Activated gamma-delta T cell treated with anti-CD3 and anti-CD28 coated beads, Interleukin-2, amount 50 U/mL, for 16 hours (primary cell): ENCODE data around the gene MYADM.
A peak's percentile ranks its signal among the peaks of the same experiment; 100 is the strongest.
"Not testable (repeated sequence)": the region's sequence is repeated elsewhere in the genome, so short reads cannot be mapped to it uniquely, and the experiment has no call there.

Experiments
- DNase-seq: peaks from one replicate; pipeline ENCODE4 v3.0.0-alpha.2; 2020; ENCODE audit warnings: low read depth

The MYADM gene

DNA sequence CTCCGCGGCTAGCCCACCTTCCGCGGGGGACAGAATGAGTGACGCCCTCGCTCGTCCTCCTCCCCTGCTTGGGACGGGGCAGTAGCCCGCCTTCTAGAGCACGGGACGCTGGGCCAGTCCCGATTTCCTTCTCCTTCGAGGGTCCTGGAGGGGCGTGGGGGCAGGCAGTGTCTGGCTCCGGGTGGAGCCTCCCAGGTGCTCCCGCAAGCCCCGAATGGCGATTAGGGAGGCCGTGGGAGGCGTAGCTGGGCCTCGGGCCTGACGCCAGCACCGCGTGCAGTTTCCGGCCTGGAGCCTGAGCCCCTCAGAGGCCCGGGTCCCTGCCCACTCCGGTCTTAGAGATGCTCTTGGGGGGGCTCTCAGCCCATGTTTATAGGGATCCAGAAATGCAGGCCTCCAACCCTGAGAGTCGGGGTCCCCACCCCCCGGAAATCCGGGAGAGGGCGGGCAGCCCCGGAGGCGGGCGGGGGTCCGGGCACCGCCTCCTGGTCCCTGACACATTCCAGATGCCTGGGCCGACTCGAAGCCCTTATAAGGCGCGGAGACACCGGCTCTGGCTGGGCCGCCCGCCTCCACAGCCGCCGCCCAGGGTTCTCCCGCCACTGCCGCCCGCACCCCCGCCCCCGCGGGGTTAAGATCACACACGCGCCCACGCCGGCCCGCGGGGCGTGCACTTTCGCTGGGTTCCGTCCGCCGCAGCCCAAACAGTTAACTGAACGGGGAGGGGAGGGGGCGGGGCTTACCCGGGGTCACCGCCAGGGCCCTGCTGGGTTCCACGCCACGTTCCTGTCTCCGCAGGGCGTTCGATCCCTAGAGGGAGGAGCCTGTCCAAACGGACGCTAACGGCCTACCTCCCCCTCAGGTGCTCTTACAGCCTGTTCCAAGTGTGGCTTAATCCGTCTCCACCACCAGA lies 1.5 kb downstream of the MYADM start:
- DNase-seq = peak; percentile 81

DNA sequence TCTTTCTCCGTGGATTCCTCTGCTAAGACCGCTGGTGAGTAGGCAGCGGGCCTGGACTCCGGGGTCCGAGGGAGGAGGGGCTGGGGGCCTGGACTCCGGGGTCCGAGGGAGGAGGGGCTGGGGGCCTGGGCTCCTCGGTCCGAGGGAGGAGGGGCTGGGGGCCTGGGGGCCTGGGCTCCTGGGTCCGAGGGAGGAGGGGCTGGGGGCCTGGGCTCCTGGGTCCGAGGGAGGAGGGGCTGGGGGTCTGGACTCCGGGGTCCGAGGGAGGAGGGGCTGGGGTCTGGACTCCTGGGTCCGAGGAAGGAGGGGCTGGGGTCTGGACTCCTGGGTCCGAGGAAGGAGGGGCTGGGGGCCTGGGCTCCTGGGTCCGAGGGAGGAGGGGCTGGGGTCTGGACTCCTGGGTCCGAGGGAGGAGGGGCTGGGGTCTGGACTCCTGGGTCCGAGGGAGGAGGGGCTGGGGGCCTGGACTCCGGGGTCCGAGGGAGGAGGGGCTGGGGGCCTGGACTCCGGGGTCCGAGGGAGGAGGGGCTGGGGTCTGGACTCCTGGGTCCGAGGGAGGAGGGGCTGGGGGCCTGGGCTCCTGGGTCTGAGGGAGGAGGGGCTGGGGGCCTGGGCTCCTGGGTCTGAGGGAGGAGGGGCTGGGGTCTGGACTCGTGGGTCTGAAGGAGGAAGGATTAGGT lies 2.3 kb downstream of the MYADM start:
- not testable (repeated sequence) for DNase-seq

DNA sequence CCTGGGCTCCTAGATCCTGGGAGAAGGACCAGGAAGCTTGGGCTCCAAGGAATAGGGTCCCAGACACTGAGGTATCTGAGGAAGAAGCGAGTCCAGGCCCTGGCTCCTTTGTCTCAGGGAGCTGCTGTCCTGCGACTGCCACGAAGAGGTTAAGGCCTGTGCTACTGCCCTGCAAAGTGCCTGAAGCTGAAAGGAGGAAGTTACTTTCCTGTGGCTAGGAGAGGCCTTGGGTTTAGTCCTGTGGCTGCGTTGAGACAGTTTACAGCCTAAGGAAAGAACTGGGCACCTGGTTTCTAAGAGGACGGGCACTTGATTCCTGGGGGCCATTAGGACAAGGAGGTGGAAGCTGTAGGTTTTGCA lies 2.8 kb downstream of the MYADM start:
- DNase-seq = no peak

DNA sequence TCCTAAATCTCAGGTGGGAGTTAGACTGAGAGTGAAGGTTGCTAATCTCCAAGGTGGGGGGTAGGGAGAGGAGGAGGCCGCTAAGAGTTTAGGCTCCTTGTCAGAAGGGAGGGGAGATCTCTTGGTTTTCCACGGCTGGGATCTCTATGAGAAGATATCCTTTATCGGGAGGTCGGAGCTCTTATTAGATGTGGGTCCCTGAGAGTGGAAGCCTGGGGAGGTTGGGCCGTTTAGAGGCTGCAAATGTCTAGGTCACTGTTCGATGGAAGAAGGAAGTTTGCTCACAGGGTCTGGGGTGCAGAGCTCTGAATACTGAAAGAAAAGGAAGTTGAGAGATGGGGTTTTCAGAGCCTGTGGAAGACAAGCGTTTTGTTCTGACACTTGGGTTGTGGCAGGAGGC lies 3.8 kb downstream of the MYADM start:
- no peak for DNase-seq

DNA sequence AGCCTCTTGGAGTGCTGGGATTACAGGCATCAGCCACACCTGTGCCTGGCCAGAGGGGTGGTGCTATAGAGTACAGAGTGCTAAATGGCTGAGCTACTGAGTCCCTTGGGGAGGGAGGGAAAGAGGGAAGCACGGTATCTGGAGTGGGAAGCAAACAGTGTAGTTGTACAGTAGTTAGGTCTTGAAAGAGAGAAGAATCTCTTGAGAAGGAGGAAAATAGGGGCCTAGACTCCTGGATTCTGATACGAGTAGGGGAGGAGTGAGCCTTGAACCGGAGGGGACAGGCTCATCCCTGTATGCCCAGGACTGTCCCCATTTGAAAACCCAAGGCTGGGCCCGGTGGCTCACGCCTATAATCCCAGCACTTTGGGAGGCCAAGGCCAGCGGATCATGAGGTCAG lies 5.1 kb downstream of the MYADM start:
- no peak for DNase-seq

DNA sequence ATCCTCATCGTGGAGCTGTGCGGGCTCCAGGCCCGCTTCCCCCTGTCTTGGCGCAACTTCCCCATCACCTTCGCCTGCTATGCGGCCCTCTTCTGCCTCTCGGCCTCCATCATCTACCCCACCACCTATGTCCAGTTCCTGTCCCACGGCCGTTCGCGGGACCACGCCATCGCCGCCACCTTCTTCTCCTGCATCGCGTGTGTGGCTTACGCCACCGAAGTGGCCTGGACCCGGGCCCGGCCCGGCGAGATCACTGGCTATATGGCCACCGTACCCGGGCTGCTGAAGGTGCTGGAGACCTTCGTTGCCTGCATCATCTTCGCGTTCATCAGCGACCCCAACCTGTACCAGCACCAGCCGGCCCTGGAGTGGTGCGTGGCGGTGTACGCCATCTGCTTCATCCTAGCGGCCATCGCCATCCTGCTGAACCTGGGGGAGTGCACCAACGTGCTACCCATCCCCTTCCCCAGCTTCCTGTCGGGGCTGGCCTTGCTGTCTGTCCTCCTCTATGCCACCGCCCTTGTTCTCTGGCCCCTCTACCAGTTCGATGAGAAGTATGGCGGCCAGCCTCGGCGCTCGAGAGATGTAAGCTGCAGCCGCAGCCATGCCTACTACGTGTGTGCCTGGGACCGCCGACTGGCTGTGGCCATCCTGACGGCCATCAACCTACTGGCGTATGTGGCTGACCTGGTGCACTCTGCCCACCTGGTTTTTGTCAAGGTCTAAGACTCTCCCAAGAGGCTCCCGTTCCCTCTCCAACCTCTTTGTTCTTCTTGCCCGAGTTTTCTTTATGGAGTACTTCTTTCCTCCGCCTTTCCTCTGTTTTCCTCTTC lies 6.3 kb downstream of the MYADM start:
- no peak for DNase-seq

DNA sequence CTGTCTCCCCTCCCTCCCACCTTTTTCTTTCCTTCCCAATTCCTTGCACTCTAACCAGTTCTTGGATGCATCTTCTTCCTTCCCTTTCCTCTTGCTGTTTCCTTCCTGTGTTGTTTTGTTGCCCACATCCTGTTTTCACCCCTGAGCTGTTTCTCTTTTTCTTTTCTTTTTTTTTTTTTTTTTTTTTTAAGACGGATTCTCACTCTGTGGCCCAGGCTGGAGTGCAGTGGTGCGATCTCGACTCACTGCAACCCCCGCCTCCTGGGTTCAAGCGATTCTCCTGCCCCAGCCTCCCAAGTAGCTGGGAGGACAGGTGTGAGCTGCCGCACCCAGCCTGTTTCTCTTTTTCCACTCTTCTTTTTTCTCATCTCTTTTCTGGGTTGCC lies 6.9 kb downstream of the MYADM start:
- no peak for DNase-seq

DNA sequence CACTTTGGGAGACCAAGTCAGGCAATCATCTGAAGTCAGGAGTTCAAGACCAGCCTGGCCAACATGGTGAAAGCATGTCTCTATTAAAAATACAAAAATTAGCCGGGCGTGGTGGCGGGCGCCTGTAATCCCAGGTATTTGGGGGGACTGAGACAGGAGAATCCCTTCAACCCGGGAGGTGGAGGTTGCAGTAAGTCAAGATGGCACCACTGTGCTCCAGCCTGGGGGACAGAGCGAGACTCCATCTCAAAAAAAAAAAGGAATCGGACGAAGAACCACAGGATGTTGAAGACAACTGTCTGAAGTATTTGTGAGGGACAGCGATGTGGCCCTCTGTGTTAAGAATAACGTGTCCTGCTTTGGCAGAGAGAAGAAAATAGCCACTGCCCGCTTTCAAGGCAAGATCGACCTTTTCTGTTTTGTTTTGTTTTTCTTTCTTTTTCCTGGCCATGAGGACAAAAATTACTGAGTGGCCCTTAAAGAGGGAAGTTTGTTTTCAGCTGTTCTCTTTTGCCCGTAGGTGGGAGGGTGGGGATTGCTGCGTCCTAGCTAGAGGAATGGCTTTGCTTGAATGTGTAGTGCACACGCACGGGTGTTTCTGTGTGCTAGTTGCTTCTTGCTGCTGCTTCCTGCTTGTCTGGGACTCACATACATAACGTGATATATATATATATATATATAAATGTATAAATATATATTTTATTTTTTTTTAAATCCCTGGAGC lies 8.1 kb downstream of the MYADM start:
- DNase-seq = no peak

DNA sequence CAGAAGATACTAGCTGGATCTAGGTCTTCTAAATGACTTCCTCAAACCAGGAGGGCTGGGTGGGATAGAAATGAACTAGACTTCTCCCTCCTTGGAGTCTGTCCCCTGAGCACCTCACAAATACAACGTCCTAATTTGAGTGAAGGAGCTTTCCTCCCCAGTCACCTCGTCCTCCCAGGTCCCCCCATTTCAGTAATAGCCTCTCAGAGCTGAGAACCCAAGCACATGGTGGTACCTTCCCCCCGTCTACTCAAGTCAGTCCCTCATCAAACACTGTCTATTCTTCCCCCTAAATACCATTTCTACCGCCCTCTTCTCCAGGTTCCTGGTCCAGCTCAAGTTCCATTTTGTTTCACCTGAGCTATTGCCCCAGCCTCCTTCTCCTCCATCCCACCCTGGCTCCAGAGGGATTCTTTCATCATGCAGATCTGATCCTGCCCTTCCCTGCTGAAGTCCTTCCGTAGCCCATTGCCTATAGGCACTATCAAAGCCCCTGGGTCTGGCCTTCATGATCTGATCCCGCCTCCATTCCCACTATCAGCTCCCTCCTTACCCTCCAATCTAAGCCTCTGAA lies 9.1 kb downstream of the MYADM start:
- no peak for DNase-seq

DNA sequence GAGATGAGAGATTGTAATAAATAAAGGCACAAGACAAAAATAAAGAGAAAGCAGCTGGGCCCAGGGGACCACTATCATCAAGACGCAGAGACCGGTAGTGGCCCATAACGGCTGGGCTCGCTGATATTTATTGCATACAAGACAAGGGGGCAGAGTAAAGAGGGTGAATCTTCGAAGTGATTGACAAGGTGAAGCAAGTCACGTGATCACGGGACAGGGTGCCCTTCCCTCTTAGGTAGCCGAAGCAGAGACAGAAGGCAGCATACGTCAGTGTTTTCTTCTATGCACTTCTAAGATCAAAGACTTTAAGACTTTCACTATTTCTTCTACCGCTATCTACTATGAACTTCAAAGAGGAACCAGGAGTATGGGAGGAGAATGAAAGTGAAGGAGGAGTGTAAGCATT lies 9.7 kb downstream of the MYADM start:
- DNase-seq = no peak

DNA sequence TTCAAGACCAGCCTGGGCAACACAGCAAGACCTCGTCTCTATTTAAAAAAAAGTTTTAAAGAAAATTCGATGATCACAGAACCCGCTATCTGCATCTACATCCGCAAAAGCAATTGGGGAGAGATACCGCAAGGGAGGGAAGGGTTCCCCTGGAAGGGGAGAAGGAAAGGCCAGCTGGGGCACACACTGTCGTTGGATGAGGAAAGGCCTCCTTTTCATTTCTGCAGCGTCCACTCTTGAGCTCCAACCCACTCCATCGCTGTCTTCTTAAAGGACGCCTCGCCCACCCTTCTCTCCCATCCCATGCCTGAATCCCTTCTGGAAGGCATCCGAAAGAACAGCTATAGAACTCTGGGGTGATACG lies 11.1 kb downstream of the MYADM start:
- DNase-seq = no peak

DNA sequence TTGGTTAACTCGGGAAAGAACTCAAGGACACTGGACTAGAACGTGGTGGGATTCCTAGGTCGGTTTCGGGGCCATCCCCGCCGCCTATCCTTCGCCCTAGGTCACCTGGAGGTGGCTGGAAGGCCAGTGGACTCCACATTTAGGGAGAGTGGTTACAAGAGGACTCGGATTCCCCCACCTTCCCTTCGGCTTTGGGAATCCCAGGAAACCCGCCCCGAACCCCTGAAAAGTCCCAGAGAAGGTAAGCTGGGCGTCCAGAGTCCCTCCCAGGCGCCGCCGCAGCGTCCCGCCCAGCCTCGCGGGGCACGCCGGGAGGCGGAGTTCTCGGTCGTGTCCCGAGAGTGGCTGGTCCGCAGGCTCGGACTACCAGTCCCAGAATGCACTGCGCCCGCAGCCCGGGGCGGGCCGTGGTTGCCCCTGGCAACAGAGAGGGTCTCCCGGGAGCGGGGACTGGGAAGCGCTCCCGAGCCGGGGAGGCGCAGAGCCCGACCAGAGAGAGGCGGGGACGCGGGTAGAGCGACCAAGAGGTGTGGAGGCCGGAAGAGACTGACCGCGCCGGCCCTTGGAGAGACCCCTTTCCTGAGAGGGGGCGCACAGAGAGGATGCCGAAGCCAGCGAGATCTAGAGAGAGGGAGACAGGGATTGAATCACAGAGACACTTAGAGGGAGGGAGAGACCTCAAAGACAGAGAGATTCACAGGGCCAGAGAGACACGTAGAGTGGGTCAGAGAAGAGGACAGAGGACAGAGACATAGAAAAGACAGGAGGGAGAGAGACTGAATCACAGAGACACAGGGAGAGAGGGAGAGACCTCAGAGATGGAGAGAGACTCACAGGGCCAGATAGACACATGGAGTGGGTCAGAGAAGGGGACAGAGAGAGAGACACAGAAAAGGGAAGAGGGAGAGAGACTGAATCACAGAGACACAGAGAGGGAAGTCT lies 11.7 kb downstream of the MYADM start:
- DNase-seq = peak; percentile 77

DNA sequence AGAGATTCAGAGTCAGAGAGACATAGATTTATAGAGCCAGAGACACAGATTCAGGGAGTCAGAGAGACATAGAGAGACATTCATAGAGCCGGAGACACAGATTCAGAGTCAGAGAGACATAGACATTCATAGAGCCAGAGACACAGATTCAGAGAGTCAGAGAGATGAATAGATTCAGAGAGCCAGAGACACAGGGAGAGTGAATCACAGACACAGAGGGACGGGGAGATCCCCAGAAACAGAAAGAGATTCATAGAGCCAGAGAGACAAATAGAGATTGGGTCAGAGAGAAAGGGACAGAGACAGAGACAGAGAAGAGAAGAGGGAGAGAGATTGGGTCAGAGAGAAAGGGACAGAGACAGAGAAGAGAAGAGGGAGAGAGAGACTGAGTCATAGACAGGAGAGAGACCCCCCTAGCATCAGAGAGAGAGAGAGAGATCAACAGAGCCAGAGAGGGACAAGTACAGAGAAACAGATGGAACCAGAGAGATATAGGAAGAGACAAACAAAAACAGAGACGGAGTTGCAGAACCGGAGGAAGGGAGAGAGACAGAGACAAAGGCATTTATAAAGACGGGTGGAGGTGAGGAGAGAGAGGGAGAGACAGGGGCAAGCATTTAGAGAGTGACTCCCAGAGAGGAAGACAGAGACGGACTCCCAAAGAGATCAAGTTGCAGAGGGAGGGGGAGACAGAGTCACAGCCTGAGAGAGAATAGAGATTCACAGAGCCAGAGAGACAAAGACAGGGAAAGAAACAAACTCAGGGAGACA lies 13.2 kb downstream of the MYADM start:
- DNase-seq = no peak

DNA sequence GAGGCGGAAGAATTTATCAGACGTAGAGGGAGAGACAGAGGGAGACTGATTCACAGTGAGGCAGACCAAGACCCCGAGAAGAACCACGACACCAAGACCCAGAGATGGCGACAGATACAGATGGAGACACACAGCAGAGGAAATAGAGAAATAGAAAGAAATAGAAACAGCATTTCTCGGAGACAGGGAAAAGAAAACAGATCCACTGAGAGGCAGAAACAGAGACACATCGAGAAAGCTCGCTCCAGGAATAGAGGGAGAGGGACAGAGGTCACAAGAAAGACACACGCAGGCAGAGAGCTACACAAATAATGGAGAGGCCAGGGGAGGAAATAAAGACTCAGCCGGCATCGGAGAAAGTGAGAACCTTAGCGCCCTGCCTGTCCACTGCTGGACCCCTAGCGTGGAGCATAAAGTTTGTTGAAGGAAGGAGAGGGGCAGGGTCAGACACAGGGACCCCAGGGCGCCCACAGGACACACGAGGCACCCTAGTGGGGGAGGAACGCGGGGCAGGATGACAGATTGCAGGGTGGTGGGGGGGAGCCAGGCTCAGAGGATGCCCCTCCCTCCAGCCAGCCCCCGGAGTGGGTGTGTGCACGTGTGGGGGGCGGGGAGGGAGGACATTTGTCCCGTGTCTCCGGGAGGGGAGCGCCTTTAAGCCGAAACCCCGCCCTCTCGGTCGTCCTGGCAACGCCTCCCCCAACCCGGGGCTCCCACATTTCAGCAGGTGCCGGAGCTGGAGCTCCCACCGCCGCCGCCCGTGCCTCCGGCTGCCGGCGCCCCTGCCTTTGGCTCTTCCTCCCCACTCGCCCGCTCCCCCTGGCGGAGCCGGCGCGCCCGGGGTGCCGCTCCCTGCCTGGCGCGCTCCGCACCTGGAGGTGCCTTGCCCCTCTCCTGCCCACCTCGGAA lies 14.1 kb downstream of the MYADM start, which contains the start of gene PRKCG:
Gene PRKCG, plus strand, starts transcription at position 716 of the 909 bp plus-strand sequence. CDS start 298 bp downstream, outside the sequence.
- peak; percentile 36 for DNase-seq

DNA sequence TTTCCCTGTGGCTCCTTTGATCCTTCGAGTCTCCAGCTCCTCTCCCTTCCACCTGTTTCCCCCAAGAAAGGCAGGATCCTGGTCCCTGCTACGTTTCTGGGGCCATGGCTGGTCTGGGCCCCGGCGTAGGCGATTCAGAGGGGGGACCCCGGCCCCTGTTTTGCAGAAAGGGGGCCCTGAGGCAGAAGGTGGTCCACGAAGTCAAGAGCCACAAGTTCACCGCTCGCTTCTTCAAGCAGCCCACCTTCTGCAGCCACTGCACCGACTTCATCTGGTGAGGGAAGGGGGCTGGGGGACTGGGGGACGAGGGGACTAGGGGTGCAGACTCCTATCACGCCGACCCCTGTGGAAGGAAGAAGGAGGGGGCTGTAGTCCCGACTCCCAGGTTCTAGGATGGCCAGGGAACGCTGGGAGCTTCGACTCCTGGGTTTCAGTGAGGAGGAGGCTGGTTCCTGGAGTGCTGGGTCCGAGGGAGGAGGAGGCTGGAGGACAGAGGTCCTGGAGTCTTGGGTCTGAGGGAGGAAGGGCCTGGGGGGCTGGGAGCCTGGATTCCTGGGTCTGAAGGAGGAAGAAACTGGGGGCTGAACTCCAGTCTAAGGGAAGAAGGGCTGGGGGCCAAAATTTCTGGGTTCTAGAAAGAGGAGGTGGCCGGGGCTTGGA lies 14.8 kb downstream of the MYADM start:
- DNase-seq = no peak

DNA sequence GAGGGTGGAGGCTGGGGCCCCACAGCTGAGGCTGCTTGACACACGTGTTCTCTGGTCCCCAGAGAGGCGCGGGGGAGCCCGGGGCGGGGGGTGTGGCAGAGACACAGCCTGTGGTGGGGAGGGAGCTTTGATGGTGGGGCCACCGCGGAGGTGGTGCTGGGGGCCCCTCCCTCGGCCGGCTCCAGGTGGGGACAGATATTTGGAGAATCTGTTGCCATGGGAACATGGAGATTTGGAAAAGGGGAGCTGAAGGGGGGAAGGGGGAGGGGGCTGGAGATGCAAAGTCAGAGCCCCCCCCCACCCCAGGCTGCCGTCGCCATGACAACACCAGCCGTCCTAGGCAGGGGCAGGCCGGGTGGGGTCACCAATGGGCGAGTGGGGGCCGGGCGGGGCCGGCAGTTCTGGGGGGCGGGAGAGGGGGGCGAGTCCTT lies 15.6 kb downstream of the MYADM start:
- peak; percentile 27 for DNase-seq

DNA sequence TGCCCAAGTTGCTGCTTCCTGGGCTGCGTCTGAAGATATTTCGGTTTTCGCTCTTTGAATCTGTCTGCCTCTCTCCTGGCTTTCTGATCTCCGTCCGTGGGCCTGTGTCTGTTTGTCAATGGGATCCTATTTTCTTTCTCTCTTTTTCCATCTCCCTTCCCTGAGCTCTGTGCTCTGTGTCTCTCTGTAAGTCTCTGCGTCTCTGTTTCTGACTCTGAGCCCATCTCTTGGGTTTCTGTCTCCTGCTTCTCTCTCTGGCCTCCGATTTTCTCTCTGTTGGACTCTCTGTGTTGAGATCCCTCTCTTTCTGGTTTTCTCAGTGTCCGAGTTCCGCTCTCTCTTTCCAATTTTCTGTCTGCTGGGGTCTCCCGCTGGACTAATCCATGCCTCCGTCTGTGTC lies 16.1 kb downstream of the MYADM start:
- no peak for DNase-seq

DNA sequence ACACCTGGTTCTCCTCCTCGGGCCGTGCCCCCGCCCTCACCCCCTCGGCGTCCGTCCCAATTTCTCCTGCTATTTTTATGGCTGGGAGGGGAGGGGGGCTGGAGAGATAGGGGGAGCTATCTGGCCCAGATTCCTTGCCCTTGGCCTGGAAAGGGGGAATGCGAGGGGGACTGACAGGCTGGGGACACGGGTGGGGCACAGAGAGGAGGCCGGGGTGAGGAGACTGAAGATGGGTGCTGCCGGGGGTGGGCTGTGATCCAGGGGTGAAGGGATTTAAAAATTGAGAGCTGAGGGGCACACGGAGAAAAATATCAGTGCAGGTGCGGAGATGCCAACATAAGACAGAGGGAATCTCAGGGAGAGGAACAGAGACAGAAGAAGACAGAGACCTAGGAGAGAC lies 16.6 kb downstream of the MYADM start:
- DNase-seq = no peak
